AG04450 (cell line): ENCODE data around the gene GSTM1. TPM values are rescaled to one million over a fixed set of nuclear protein-coding genes. Genes with fewer than 3 reads are reported as not detected.

ENCODE experiments used
- CTCF ChIA-PET: fragments of 300-600, 350-600 bp; formaldehyde crosslinking; extraction: SDS; loops from one replicate; lab custom pipeline; 2022; ENCODE audit warnings: antibody characterized with exemption, inconsistent platforms; lab: Charles Lee
- POLR2A ChIA-PET: fragments of 350-600 bp; formaldehyde crosslinking; extraction: SDS; loops from one replicate; lab custom pipeline; 2021; ENCODE audit warnings: antibody characterized with exemption, inconsistent platforms; lab: Yijun Ruan, JAX
- DNase-seq: peaks from one replicate; pipeline ENCODE4 v3.0.0-alpha.2; 2011; ENCODE audit warnings: low read depth, low spot score
- H3K27ac ChIP-seq: one replicate; pipeline ENCODE4 v1.5.1; 2012; ENCODE audit warnings: low read depth, low read length, control low read depth
- H3K27me3 ChIP-seq: one replicate; pipeline ENCODE4 v1.6.0; 2012; ENCODE audit warnings: low read length; ENCODE audit not compliant: control insufficient read depth, insufficient read depth
- H3K4me3 ChIP-seq: 2 replicates; pipeline ENCODE4 v1.5.1; 2011; ENCODE audit warnings: mild to moderate bottlenecking, low read depth, low read length, control low read depth
- H3K9me3 ChIP-seq: 2 replicates; pipeline ENCODE4 v1.5.1; 2012; ENCODE audit warnings: low read length; ENCODE audit not compliant: control insufficient read depth, insufficient read depth
- polyA plus RNA-seq: library from polyadenylated mRNA; depleted of rRNA; stranded (reverse); fragments of >200 nt; gene quantifications from 2 replicates; pipeline ENCODE4 v1.2.3, GENCODE V29; 2011
- TF ChIP-seq, protein P1 (sequence below): IDR thresholded peaks from 2 replicates; pipeline ENCODE4 v1.5.1; 2011; ENCODE audit warnings: low read depth, low read length, control low read depth, inconsistent platforms

Gene GSTM1
- polyA plus RNA-seq, 1 experiment = 1.6 TPM

DNA sequence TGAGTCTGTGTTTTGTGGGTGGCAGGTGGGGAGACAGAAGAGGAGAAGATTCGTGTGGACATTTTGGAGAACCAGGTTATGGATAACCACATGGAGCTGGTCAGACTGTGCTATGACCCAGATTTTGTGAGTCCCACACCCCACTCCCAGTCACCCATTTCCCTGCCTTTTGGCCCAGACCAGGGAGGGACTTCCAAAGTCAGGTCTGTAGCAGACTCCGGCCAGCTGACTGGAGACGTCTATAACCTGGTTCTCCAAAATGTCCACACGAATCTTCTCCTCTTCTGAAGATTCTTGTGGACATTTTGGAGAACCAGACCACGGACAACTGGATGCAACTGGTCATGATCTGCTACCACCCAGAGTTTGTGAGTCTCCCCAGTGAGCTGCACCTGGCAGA is 26.0 kb downstream of the GSTM1 start:
- no peak overlapping the region for H3K27ac ChIP-seq
- ChIA-PET CTCF (no interaction called here), POLR2A (no interaction called here)
- H3K4me3 ChIP-seq = no peak overlapping the region
- no peaks in the 10 kb centered on the region for H3K27me3 ChIP-seq
- H3K9me3 ChIP-seq = peaks cover 3% of the 10 kb centered on the region; the same call in 1 of the 2 replicates
- no peak for DNase-seq
- TF ChIP-seq, protein P1, sequence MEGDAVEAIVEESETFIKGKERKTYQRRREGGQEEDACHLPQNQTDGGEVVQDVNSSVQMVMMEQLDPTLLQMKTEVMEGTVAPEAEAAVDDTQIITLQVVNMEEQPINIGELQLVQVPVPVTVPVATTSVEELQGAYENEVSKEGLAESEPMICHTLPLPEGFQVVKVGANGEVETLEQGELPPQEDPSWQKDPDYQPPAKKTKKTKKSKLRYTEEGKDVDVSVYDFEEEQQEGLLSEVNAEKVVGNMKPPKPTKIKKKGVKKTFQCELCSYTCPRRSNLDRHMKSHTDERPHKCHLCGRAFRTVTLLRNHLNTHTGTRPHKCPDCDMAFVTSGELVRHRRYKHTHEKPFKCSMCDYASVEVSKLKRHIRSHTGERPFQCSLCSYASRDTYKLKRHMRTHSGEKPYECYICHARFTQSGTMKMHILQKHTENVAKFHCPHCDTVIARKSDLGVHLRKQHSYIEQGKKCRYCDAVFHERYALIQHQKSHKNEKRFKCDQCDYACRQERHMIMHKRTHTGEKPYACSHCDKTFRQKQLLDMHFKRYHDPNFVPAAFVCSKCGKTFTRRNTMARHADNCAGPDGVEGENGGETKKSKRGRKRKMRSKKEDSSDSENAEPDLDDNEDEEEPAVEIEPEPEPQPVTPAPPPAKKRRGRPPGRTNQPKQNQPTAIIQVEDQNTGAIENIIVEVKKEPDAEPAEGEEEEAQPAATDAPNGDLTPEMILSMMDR = no peak

DNA sequence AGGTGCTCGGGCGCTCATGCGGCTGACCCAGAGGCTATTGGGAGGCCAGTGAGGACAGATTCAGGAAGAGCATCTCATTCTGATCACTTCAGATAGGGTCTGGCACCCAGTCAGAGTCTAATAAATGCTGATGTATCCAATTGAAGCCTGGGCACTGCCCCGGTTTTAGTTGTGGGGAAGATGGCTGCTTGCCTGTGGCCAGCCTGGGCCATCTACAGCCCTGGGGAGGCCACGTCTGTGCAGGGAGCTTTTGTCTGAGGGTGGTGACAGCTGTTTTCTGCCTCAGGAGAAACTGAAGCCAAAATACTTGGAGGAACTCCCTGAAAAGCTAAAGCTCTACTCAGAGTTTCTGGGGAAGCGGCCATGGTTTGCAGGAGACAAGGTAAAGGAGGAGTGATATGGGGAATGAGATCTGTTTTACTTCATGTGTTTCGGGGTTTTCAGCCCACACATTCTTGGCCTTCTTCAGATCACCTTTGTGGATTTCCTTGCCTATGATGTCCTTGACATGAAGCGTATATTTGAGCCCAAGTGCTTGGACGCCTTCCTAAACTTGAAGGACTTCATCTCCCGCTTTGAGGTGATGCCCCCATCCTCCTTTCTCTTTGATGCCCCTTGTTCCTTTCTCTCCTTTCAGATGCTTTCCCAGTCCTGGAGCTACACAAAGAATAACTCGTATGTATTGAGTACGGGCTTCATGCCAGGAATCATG is 27.2 kb downstream of the GSTM1 start:
- Histone ChIP-seq H3K27me3 (no peaks in the 10 kb centered on the region), H3K27ac (no peak overlapping the region), H3K4me3 (no peak overlapping the region), H3K9me3 (peaks cover 3% of the 10 kb centered on the region; the same call in 1 of the 2 replicates)
- TF ChIP-seq, protein P1 = no peak
- no peak for DNase-seq
- ChIA-PET POLR2A (no interaction called here), CTCF (interaction anchor here (1.2 kb wide), 1 partner anchor 75 kb away, joined by 3 read pairs; no protein-coding TSS in a partner anchor)

DNA sequence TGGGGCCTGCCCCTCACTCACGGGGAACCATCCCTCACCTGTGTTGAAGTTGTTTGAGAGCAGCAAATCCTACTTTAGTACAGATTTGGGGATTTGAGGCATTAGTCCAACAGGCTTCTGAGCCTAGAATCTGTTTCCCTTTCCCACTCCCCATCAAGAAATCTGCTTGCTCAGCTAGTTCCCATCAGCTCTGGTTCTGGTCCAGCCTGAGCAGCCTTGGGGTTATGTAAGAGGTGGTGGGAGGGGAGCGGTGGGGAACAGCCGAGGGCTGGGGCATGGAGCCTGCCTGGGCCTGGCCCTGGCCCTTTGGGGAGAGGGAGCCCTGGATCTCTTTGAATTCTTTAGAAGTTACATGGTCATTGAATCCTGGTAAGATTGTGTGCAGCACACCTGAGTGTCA is 28.5 kb downstream of the GSTM1 start:
- peaks cover 3% of the 10 kb centered on the region; the same call in 1 of the 2 replicates for H3K9me3 ChIP-seq
- ChIA-PET POLR2A (no interaction called here), CTCF (interaction anchor here (0.6 kb wide), 2 partner anchors 76 to 233 kb away, joined by 4 to 5 read pairs; partner anchors contain the start of gene ATXN7L2)
- no peaks in the 10 kb centered on the region for H3K27me3 ChIP-seq
- DNase-seq = no peak
- no peak overlapping the region for H3K27ac ChIP-seq
- no peak overlapping the region for H3K4me3 ChIP-seq
- TF ChIP-seq, protein P1 = no peak

DNA sequence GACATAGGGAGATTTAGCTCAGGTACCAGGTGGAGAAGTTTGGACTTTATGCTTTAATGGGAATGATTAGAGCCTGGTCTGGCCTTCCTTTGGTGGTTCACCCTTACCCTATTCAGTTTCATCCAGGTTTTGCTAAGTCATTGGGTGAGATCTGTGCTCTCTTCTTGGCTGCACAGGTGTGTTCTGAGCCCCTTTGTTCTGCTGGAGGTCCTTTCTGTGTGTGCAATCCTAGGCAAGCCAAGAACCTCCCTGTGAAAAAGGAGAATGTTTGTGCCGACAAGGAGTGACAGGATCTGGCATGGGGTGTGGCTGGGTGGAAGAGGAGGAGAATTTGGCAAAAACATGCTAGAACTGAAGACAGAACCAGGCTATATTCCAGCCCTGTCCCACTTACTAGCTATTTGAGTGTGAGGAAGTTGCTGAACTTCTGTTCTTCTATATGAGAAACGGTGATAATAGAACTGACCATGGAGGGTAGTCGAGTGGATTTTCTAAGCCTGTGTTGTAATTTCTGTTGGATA is 29.0 kb downstream of the GSTM1 start:
- no peak overlapping the region for H3K4me3 ChIP-seq
- ChIA-PET CTCF (interaction anchor here (0.6 kb wide), 2 partner anchors 77 to 233 kb away, joined by 4 to 5 read pairs; partner anchors contain the start of gene ATXN7L2), POLR2A (no interaction called here)
- TF ChIP-seq, protein P1 = no peak
- peaks cover 3% of the 10 kb centered on the region; the same call in 1 of the 2 replicates for H3K9me3 ChIP-seq
- no peak overlapping the region for H3K27ac ChIP-seq
- no peaks in the 10 kb centered on the region for H3K27me3 ChIP-seq
- DNase-seq = no peak

DNA sequence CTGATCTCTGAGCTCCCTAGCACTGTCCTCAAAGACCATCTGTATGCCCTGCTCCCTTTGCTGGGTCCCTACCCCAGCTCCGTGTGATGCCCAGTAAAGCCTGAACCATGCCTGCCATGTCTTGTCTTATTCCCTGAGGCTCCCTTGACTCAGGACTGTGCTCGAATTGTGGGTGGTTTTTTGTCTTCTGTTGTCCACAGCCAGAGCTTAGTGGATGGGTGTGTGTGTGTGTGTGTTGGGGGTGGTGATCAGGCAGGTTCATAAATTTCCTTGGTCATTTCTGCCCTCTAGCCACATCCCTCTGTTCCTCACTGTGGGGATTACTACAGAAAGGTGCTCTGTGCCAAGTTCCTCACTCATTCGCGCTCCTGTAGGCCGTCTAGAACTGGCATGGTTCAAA is 30.1 kb downstream of the GSTM1 start:
- TF ChIP-seq, protein P1 = no peak
- ChIA-PET CTCF (interaction anchor here (0.8 to 2.2 kb wide), 3 partner anchors 72 to 294 kb away, joined by 3 to 7 read pairs (median 4); no protein-coding TSS in a partner anchor), POLR2A (no interaction called here)
- no peak for DNase-seq
- H3K27ac ChIP-seq = no peak overlapping the region
- H3K4me3 ChIP-seq = no peak overlapping the region
- no peaks in the 10 kb centered on the region for H3K9me3 ChIP-seq
- no peaks in the 10 kb centered on the region for H3K27me3 ChIP-seq
